HepG2 (cell line): ENCODE measurements around the gene ANLN. TPM values are rescaled to one million over a fixed set of nuclear protein-coding genes. Genes with fewer than 3 reads are reported as not detected.

Experiments
- ATAC-seq: fragments of 200-7000 bp; cut with Tn5 transposase; 3 replicates; pipeline ENCODE4 v1.9.1; 2020; ENCODE audit warnings: mild to moderate bottlenecking, moderate library complexity
- BruUV-seq: library from RNA; stranded (reverse); fragments of 400-500 nt; replicated peaks from 2 replicates; lab custom pipeline; 2021; lab: Mats Ljungman, UMichigan
- CTCF ChIA-PET: fragments of 300-600 bp; formaldehyde crosslinking; extraction: SDS; loops from one replicate; lab custom pipeline; 2021; ENCODE audit warnings: low total read pairs, inconsistent platforms, low intra/inter-chr PET ratio; lab: Yijun Ruan, JAX
- POLR2A ChIA-PET: fragments of 350-600 bp; sonication (Branson Sonifier 250); formaldehyde crosslinking; loops from one replicate; lab custom pipeline; 2020; ENCODE audit warnings: antibody characterized with exemption, inconsistent platforms; lab: Yijun Ruan, JAX
- DNase-seq: peaks from one replicate; pipeline ENCODE4 v3.0.0-alpha.2; 2015; ENCODE audit warnings: low spot score
- FAIRE-seq: peaks from 3 replicates; lab custom pipeline; 2011; peaks lifted over from hg19 to GRCh38; lab: Jason Lieb, UNC
- H2AFZ ChIP-seq: one replicate; pipeline ENCODE4 v1.6.1; 2011; ENCODE audit warnings: low read length, inconsistent platforms
- H3K27ac ChIP-seq: fragments of 300-600 bp; 3 replicates; pipeline ENCODE4 v1.8.0; 2011; ENCODE audit warnings: mixed run types, mild to moderate bottlenecking, mixed read lengths, low read length, inconsistent platforms; ENCODE audit not compliant: insufficient read depth; ENCODE audit errors: extremely low read length
- H3K27me3 ChIP-seq, 2 experiments: fragments of 200-600 bp in 1 of 2; 2 replicates in 1 of 2; 3 replicates in 1 of 2; pipeline versions ENCODE4 v1.6.0 to v1.8.0; 2011; ENCODE audit warnings: low read length in 2 of 2, mild to moderate bottlenecking in 2 of 2, moderate library complexity in 2 of 2, inconsistent platforms in 1 of 2; ENCODE audit not compliant: insufficient read depth in 2 of 2, control insufficient read depth in 1 of 2
- H3K36me3 ChIP-seq, 2 experiments: fragments of 200-600 bp in 1 of 2; replicated peaks in 1 of 2; 2 replicates in 1 of 2; 3 replicates in 1 of 2; pipeline versions ENCODE4 v1.5.1 to v1.8.0; 2011; ENCODE audit warnings: low read length in 2 of 2, inconsistent platforms in 1 of 2; ENCODE audit not compliant: insufficient read depth in 2 of 2, control insufficient read depth in 1 of 2
- H3K4me1 ChIP-seq: 2 replicates; pipeline ENCODE4 v1.5.1; 2012; ENCODE audit warnings: low read length, inconsistent platforms; ENCODE audit not compliant: insufficient read depth
- H3K4me2 ChIP-seq: 2 replicates; pipeline ENCODE4 v1.6.0; 2011; ENCODE audit warnings: low read depth, low read length, inconsistent platforms
- H3K4me3 ChIP-seq, 3 experiments: fragments of 200-600 bp in 1 of 3; sonication (generic), shearing (Covaris generic) in 1 of 3; replicated peaks in 1 of 3; 2 replicates each; pipeline ENCODE4 v1.5.1; 2011 to 2016; ENCODE audit warnings: low read length in 3 of 3, inconsistent platforms in 2 of 3, low read depth in 2 of 3, mild to moderate bottlenecking in 2 of 3, control low read depth in 1 of 3, mixed read lengths in 1 of 3; ENCODE audit not compliant: insufficient read depth in 1 of 3
- H3K79me2 ChIP-seq: one replicate; pipeline ENCODE4 v1.6.1; 2011; ENCODE audit warnings: low read length, inconsistent platforms; ENCODE audit not compliant: insufficient read depth
- H3K9ac ChIP-seq: 2 replicates; pipeline ENCODE4 v1.6.0; 2011; ENCODE audit warnings: mild to moderate bottlenecking, low read depth, low read length, inconsistent platforms; ENCODE audit not compliant: insufficient read depth
- H3K9me3 ChIP-seq: 2 replicates; pipeline ENCODE4 v1.5.1; 2012; ENCODE audit warnings: mild to moderate bottlenecking, low read length
- H4K20me1 ChIP-seq: 2 replicates; pipeline ENCODE4 v1.6.0; 2011; ENCODE audit warnings: inconsistent platforms, mild to moderate bottlenecking, low read length, moderate library complexity; ENCODE audit not compliant: insufficient read depth
- EEA1 ChIP-seq: sonication (generic); formaldehyde crosslinking; IDR thresholded peaks from 2 replicates; pipeline ENCODE4 v1.5.1; 2020; ENCODE audit warnings: mild to moderate bottlenecking, missing genetic modification reagents, borderline replicate concordance
- GMEB1 ChIP-seq: sonication (generic); formaldehyde crosslinking; IDR thresholded peaks from 2 replicates; pipeline ENCODE4 v1.5.1; 2020; ENCODE audit warnings: missing genetic modification reagents, mild to moderate bottlenecking, borderline replicate concordance
- HDAC2 ChIP-seq: sonication (generic); formaldehyde crosslinking; IDR thresholded peaks from 2 replicates; pipeline ENCODE4 v1.4.0; 2020; ENCODE audit warnings: missing genetic modification reagents
- JDP2 ChIP-seq: sonication (generic); formaldehyde crosslinking; IDR thresholded peaks from 2 replicates; pipeline ENCODE4 v1.8.1; 2022; ENCODE audit warnings: missing genetic modification reagents, borderline replicate concordance
- PLSCR1 ChIP-seq: sonication (generic); formaldehyde crosslinking; IDR thresholded peaks from 2 replicates; pipeline ENCODE4 v1.5.0; 2020; ENCODE audit warnings: missing genetic modification reagents, mild to moderate bottlenecking, borderline replicate concordance
- RELA ChIP-seq: sonication (generic); formaldehyde crosslinking; IDR thresholded peaks from 2 replicates; pipeline ENCODE4 v1.4.0; 2020; ENCODE audit warnings: missing genetic modification reagents
- SAP130 ChIP-seq: IDR thresholded peaks from 2 replicates; pipeline ENCODE4 v1.6.1; 2016; ENCODE audit warnings: low read depth
- SMARCC2 ChIP-seq: fragments of 450-650 bp; IDR thresholded peaks from 2 replicates; pipeline ENCODE4 v1.6.1; 2017; ENCODE audit warnings: antibody characterized with exemption, mild to moderate bottlenecking
- SMC3 ChIP-seq: IDR thresholded peaks from 2 replicates; pipeline ENCODE4 v1.6.1; 2011; ENCODE audit warnings: low read length, improper control_type of control experiment
- XBP1 ChIP-seq: sonication (generic); formaldehyde crosslinking; IDR thresholded peaks from 2 replicates; pipeline ENCODE4 v1.5.0; 2020; ENCODE audit warnings: missing genetic modification reagents
- ZNF530 ChIP-seq: sonication (generic); formaldehyde crosslinking; IDR thresholded peaks from 2 replicates; pipeline ENCODE4 v1.5.0; 2020; ENCODE audit warnings: low read depth, mild to moderate bottlenecking, missing genetic modification reagents
- ZNF619 ChIP-seq: sonication (generic); formaldehyde crosslinking; IDR thresholded peaks from 2 replicates; pipeline ENCODE4 v1.4.0; 2020; ENCODE audit warnings: mild to moderate bottlenecking, missing genetic modification reagents
- ZNF710 ChIP-seq: sonication (generic); formaldehyde crosslinking; IDR thresholded peaks from 2 replicates; pipeline ENCODE4 v1.5.0; 2020; ENCODE audit warnings: mild to moderate bottlenecking, missing genetic modification reagents, borderline replicate concordance
- ZNF780A ChIP-seq: sonication (generic); formaldehyde crosslinking; IDR thresholded peaks from 2 replicates; pipeline ENCODE4 v1.8.0; 2022; ENCODE audit warnings: mild to moderate bottlenecking, missing genetic modification reagents, moderate library complexity
- WGBS: methylation state at CpG from one replicate; pipeline ENCODE4 v1.1.6; 2017; ENCODE audit warnings: low lambda C conversion rate; 5-methylcytosine and 5-hydroxymethylcytosine counted together
- in situ Hi-C: cut with HindIII; loops from 2 replicates; pipeline ENCODE4 v1.10.0; 2017; ENCODE audit warnings: low pct_unique_long_range_greater_than_20kb; ENCODE audit not compliant: extremely low pct_ligation_motif_present
- intact Hi-C: fragments of 100-400 bp; cut with micrococcal nuclease; formaldehyde crosslinking; loops from one replicate; pipeline ENCODE4 v1.10.0; 2022; ENCODE audit not compliant: unreplicated experiment
- polyA plus RNA-seq, 8 experiments: library from polyadenylated mRNA; depleted of rRNA in 3 of 8; stranded (reverse) in 7 of 8; unstranded in 1 of 8; fragments of >200 nt; fragmentation: Illumina TruSeq in 4 of 8; extraction: Trizol in 4 of 8; gene quantifications; 2 replicates each; pipeline versions ENCODE4 v1.2.1 to v1.2.3, GENCODE V29; 2011 to 2016; ENCODE audit warnings: low read depth in 4 of 8, missing spikeins in 1 of 8, mixed read lengths in 1 of 8; ENCODE audit not compliant: insufficient read depth in 1 of 8
- total RNA-seq, 5 experiments: library from RNA; depleted of rRNA; stranded (reverse); fragments of >200 nt; fragmentation: Illumina TruSeq; extraction: Trizol; gene quantifications; 2 replicates each; pipeline ENCODE4 v1.2.3, GENCODE V29; 2016; ENCODE audit warnings: low read depth in 1 of 5

Gene ANLN
- total and polyA plus RNA-seq, 2 of the 13 experiments (the other 11 are each of a cell fraction or from before 2014, with no cell fraction given), result 20.0 to 72.0 TPM

GRCh38 chr7:36486336-36486735, 96.7 kb downstream of the ANLN start:
- TF ChIP-seq GMEB1, result no peak
- no peak for FAIRE-seq
- POLR2A ChIA-PET, result no interaction called here
- DNase-seq, result no peak
- Histone ChIP-seq H3K4me3 (no peak overlapping the region), H3K79me2 (no peaks in the 10 kb centered on the region), H3K36me3 (no peaks in the 10 kb centered on the region), H3K9ac (no peak overlapping the region), H4K20me1 (no peaks in the 10 kb centered on the region), H3K4me2 (no peak overlapping the region), H3K27ac (no peak overlapping the region), H3K9me3 (no peaks in the 10 kb centered on the region), H2AFZ (no peak overlapping the region), H3K27me3 (no peaks in the 10 kb centered on the region), H3K4me1 (no peaks in the 10 kb centered on the region)
- CTCF ChIA-PET, result no interaction called here
- BruUV-seq, result no TSS peak
- in situ Hi-C loops, result loop anchor here (5.0 kb wide), 2 partner anchors 186 to 716 kb away; no protein-coding TSS in a partner anchor
- ATAC-seq, result no peak
- WGBS, result 8% methylated on average over 4 of the region's 4 CpGs
- intact Hi-C loops, result loop anchor here (5.0 kb wide), 1 partner anchor 486 kb away; no protein-coding TSS in a partner anchor

- peak; percentile 79 for FAIRE-seq
- TF ChIP-seq SMC3, result peak; percentile 93
- no peak for TF ChIP-seq SAP130
- no peak for TF ChIP-seq HDAC2 (CRISPR knock-in tag)
- no peak for TF ChIP-seq ZNF710 (CRISPR knock-in tag)
- TF ChIP-seq ZNF619 (CRISPR knock-in tag), result no peak
- TF ChIP-seq EEA1, result no peak
- no peak for TF ChIP-seq SMARCC2
- TF ChIP-seq ZNF530 (CRISPR knock-in tag), result no peak
- TF ChIP-seq ZNF780A (CRISPR knock-in tag), result no peak
- no peak for TF ChIP-seq XBP1 (CRISPR knock-in tag)
- TF ChIP-seq RELA (CRISPR knock-in tag), result no peak
- TF ChIP-seq PLSCR1 (CRISPR knock-in tag), result no peak
- no peak for TF ChIP-seq JDP2
Measured at GRCh38 chr7:36487756-36488336, 98.2 kb downstream of the ANLN start.

More at GRCh38 chr7:36487756-36488336, 98.2 kb downstream of the ANLN start:
- Histone ChIP-seq H3K27me3 (no peaks in the 10 kb centered on the region), H3K36me3 (no peaks in the 10 kb centered on the region), H3K4me3 (no peak overlapping the region), H2AFZ (no peak overlapping the region), H3K9me3 (no peaks in the 10 kb centered on the region), H3K79me2 (no peaks in the 10 kb centered on the region), H3K4me2 (no peak overlapping the region), H3K9ac (no peak overlapping the region), H3K27ac (no peak overlapping the region), H4K20me1 (no peaks in the 10 kb centered on the region), H3K4me1 (no peaks in the 10 kb centered on the region)
- intact Hi-C loops, result loop anchor here (1.0 to 5.0 kb wide), 3 partner anchors 183 to 713 kb away; no protein-coding TSS in a partner anchor
- in situ Hi-C loops, result loop anchor here (5.0 kb wide), 2 partner anchors 184 to 714 kb away; no protein-coding TSS in a partner anchor
- CTCF ChIA-PET, result interaction anchor here (1.4 to 3.0 kb wide), 3 partner anchors 183 to 712 kb away, joined by 9 to 51 read pairs (median 11); no protein-coding TSS in a partner anchor
- BruUV-seq, result no TSS peak
- WGBS, result 14% methylated on average over 4 of the region's 4 CpGs
- ATAC-seq (peak; percentile 26; the same call in 1 of the 3 replicates), DNase-seq (peak; percentile 39)
- POLR2A ChIA-PET, result no interaction called here
